ENCODE results near the gene SSTR4. TPM values are rescaled to one million over a fixed set of nuclear protein-coding genes. Genes with fewer than 3 reads are reported as not detected.

Gene SSTR4
- total RNA-seq, 1 experiment from 2014 or later = not detected

GRCh38 chr20:23083553-23084220 lies 48.6 kb downstream of the SSTR4 start:
- no peak overlapping the region for H3K4me3 ChIP-seq
- BruUV-seq (replicated peaks) = no TSS peak
- no peaks in the 10 kb centered on the region for H3K9me3 ChIP-seq (ENCODE audit: insufficient read depth, low read depth)
- CTCF ChIA-PET = no interaction called here
- no peak overlapping the region for H3K27ac ChIP-seq
- POLR2A ChIA-PET (ENCODE audit: unreplicated experiment) = no interaction called here
- no peak overlapping the region for H2AFZ ChIP-seq
- H4K20me1 ChIP-seq (ENCODE audit: insufficient read depth) = no peaks in the 10 kb centered on the region
- H3F3A ChIP-seq (ENCODE audit: insufficient read depth, low read depth) = peaks cover 6% of the 10 kb centered on the region; the same call in 1 of the 2 replicates
- H3K4me1 ChIP-seq (replicated peaks; ENCODE audit: insufficient read depth) = no peaks in the 10 kb centered on the region
- no peak for TF ChIP-seq EZH2 (IDR thresholded peaks at IDR 0.05; ENCODE audit: low read depth)
- no peak for TF ChIP-seq CTCF (conservative IDR thresholded peaks at IDR 0.05)
- H3K9me2 ChIP-seq (ENCODE audit: insufficient read depth) = no peaks in the 10 kb centered on the region
- H3K79me2 ChIP-seq (ENCODE audit: low read depth) = no peaks in the 10 kb centered on the region
- H3K36me3 ChIP-seq (ENCODE audit: low read depth) = no peaks in the 10 kb centered on the region
- no peak for DNase-seq
- no peak overlapping the region for H3K4me2 ChIP-seq
- intact Hi-C loops (cut with micrococcal nuclease; ENCODE audit: unreplicated experiment) = no loop called here
- H3K27me3 ChIP-seq (ENCODE audit: insufficient read depth, low read depth) = 0 out of 2 replicates have a peak, but pooled peaks cover 4% of the 10 kb centered on the region

GRCh38 chr20:23084282-23084844 lies 49.3 kb downstream of the SSTR4 start:
- POLR2A ChIA-PET (ENCODE audit: unreplicated experiment) = no interaction called here
- intact Hi-C loops (cut with micrococcal nuclease; ENCODE audit: unreplicated experiment) = no loop called here
- Histone ChIP-seq H3K4me1 (replicated peaks; ENCODE audit: insufficient read depth) (no peaks in the 10 kb centered on the region), H2AFZ (no peak overlapping the region), H3K9me2 (ENCODE audit: insufficient read depth) (no peaks in the 10 kb centered on the region), H3K4me3 (no peak overlapping the region), H3K79me2 (ENCODE audit: low read depth) (no peaks in the 10 kb centered on the region), H3F3A (ENCODE audit: insufficient read depth, low read depth) (peaks cover 6% of the 10 kb centered on the region; the same call in 1 of the 2 replicates), H3K36me3 (ENCODE audit: low read depth) (no peaks in the 10 kb centered on the region), H3K27me3 (ENCODE audit: insufficient read depth, low read depth) (0 out of 2 replicates have a peak, but pooled peaks cover 4% of the 10 kb centered on the region), H4K20me1 (ENCODE audit: insufficient read depth) (no peaks in the 10 kb centered on the region), H3K27ac (no peak overlapping the region), H3K4me2 (no peak overlapping the region), H3K9me3 (ENCODE audit: insufficient read depth, low read depth) (no peaks in the 10 kb centered on the region)
- DNase-seq = no peak
- CTCF ChIA-PET = no interaction called here
- BruUV-seq (replicated peaks) = no TSS peak
- TF ChIP-seq CTCF (conservative IDR thresholded peaks at IDR 0.05) = no peak
- no peak for TF ChIP-seq EZH2 (IDR thresholded peaks at IDR 0.05; ENCODE audit: low read depth)

- Histone ChIP-seq H3K36me3 (ENCODE audit: low read depth) (no peaks in the 10 kb centered on the region), H3K27ac (no peak overlapping the region), H3K79me2 (ENCODE audit: low read depth) (no peaks in the 10 kb centered on the region), H3K27me3 (ENCODE audit: insufficient read depth, low read depth) (0 out of 2 replicates have a peak, but pooled peaks cover 4% of the 10 kb centered on the region), H3K4me3 (no peak overlapping the region), H3K9me3 (ENCODE audit: insufficient read depth, low read depth) (no peaks in the 10 kb centered on the region), H4K20me1 (ENCODE audit: insufficient read depth) (no peaks in the 10 kb centered on the region), H2AFZ (no peak overlapping the region), H3K4me1 (replicated peaks; ENCODE audit: insufficient read depth) (no peaks in the 10 kb centered on the region), H3K4me2 (no peak overlapping the region), H3F3A (ENCODE audit: insufficient read depth, low read depth) (peaks cover 6% of the 10 kb centered on the region; the same call in 1 of the 2 replicates), H3K9me2 (ENCODE audit: insufficient read depth) (no peaks in the 10 kb centered on the region)
- BruUV-seq (replicated peaks) = no TSS peak
- ChIA-PET CTCF (no interaction called here), POLR2A (ENCODE audit: unreplicated experiment) (no interaction called here)
- intact Hi-C loops (cut with micrococcal nuclease; ENCODE audit: unreplicated experiment) = no loop called here
- no peak for TF ChIP-seq EZH2 (IDR thresholded peaks at IDR 0.05; ENCODE audit: low read depth)
- no peak for TF ChIP-seq CTCF (conservative IDR thresholded peaks at IDR 0.05)
- DNase-seq = no peak
Measured at GRCh38 chr20:23084845-23085365, 49.8 kb downstream of the SSTR4 start.

All from PC-9 (cell line).